DMS114 treated with DMSO at 0.1 percent for 48 hours (cell line): ENCODE measurements around the gene RPL5.

Source experiments
- DNase-seq: peaks from one replicate; lab custom pipeline; 2025; ENCODE audit not compliant: unreplicated experiment; lab: John Stamatoyannopoulos, UW

Gene RPL5

DNA sequence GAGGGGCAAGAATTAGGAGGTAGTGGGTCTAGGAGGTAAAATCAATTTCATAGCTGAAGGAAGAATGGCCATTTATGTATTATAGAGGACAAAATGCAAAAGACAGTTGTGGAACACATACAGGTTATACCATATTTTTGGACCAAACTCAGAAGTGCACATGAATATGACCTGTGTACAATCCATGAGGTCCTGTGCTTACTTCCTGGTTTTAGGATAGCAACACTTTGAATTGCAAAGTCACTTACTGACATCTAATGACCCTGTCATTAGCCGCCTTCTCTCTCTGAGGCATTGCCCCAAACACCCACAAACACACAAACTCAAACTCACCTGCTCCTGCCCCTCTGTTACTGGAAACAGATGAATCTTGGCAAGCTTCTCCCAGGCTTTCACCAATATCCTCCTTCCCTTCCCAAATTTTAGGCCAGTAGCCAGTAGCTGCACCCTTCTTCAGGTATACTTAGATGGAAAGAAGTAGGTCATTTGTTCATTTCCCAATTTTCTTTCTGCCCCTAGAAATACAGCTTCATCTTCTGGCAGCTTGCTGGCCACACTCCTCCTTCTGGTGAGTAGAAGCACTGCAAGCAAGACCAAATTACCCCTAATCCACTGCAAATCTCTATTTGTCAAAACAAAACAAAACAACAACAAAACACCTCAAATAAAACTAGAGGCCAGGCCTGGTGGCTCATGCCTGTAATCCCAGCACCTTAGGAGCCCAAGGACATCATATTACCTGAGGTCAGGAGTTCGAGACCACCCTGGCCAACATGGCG is 13.7 kb upstream of the RPL5 start:
- no peak for DNase-seq

DNA sequence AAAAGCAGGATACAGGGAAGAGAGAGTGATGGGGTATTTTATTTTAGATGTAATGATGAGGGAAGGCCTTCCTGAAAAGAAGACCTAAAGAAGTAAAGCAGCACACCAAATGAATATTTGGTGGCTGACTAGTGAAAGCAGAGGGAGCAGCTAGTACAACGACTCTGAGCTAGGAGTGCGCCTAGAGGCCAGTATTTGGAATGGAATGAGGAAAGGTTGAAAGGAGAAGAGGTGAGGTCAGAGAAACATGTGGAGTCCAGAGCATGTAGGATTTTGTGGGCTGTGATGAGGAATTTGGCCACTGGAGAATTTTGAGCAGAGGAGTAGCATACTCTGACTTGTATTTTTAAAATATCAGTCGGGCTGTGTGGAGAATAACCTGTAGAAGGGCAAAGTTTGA is 11.8 kb upstream of the RPL5 start:
- no peak for DNase-seq

DNA sequence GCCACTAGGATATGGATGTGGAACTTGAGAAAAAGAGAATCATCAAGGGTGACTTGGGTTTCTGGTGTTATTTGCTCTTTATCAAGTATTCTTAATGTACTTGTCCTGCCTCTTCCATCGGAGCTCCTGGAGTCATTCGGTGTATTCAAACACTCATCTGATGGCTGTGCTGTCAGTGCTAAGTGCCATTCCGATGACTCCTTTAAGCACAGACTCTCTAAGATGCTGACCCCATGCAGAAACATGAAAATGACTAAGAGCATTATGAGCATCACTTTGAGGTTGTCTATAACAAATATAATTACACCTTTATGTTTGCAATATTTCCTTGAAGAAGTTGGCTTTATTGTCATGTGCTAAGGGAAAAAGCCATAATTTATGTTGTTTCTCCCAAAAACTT is 11.3 kb upstream of the RPL5 start:
- no peak for DNase-seq

DNA sequence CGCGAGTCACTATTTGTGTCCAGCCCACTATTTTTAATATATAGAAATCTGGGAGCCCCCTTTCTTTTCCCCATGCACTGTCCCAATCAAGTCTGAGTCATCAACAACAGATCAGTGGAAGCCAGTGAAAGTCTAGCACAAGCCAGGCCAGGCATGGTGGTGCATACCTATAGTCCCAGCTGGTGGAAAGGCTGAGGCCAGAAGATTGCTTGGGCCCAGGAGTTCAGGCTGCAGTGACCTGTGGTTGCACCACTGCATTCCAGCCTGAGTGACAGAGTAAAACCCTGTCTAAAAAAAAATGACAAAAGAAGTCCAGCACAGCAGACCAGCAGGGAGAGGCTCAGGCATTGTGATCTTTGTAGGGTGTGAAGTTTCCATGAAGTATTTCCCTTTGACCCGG is 9.0 kb upstream of the RPL5 start:
- no peak for DNase-seq

DNA sequence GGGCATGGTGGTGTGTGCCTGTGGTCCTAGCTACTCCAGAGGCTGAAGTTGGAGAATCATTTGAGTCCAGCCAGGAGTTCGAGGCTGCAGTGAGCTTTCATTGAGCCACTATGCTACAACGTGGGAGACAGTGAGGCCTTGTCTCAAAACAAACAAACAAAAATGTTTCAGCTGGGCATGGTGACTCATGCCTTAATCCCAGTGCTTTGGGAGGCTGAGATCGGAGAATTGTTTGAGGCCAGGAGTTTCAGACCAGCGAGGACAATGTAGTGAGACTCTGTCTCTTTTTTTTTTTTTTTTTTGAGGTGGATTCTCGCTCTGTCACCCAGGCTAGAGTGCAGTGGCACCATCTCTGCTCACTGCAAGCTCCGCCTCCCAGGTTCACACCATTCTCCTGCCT is 5.0 kb upstream of the RPL5 start:
- DNase-seq: no peak

DNA sequence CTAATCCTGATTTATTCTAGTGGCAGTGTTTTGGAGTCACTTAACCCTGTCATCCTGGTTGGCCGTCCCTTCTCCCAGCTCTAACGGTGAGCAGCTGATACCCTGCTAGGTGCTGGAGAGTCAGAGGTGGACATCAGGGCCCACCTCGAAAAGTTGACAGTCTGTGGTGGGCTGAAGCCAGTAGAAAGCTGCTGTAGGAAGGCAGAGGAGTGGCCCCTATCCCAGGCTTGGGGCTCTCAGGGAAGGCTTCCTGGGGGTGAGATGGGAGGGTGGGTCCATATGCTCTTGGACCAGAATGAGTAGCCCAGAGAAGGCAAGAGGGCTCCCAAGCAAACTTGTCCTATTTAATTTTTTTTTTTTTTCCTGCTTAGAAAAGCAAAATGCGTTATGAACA is 475 bp upstream of the RPL5 start:
- no peak for DNase-seq

DNA sequence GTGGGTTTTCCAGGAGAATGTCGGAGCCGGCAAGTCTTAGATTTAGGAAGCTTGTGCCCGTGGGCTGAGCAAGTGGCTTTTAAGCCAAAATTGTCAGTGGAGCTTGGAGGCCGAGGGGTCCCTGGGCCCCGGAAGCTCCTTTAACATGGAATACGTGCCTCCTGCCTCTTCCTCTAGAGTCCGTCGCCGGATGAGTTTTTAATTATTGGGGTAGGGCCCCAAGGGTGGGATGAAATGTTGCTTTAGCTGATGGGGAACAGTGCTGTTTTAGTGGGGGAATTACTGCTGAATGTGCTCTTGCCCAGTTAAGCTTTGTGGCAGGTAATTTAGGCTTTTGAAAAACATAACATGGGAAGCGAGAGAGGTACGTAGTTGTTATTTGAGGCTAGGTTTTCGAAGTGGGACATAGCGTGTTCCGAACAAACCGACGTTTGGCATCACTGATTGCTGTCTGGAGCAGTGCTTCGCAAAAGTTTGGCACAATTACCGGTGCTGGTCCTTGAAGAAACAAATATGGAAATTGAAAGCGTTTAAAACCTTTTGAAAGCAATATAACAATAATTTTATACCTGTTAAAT is 786 bp downstream of the RPL5 start:
- DNase-seq: no peak

DNA sequence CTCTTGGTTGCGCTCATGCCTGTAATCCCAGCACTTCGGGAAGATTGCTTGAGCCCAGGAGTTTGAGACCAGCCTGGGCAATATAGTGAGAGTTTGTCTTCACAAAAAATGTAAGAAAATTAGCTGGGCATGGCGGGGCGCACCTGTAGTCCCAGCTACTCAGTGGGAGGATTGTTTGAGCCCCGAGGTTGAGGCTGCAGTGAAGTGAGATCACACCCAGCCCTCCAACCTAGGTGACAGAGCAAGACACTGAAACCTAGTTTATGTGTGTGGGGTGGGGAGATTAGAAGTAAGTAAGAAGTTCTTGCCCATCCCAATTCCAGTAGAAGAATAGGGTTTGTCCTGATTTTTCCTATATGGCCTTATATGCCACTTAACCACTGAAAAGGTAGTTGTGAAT is 2.0 kb downstream of the RPL5 start:
- no peak for DNase-seq

DNA sequence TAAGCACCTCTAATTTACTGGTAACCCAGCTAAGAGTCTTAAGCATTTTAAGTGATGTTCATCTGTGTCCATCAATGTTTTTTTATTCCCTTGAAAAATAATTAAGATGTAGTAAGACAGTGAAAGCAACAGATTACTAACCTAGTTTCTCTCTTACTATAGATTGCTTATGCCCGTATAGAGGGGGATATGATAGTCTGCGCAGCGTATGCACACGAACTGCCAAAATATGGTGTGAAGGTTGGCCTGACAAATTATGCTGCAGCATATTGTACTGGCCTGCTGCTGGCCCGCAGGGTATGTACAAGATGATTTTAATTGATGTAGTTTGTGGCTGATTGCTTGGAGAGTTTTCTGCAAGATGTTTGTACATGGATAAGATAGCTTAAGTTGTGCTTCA is 2.8 kb downstream of the RPL5 start:
- DNase-seq: no peak

DNA sequence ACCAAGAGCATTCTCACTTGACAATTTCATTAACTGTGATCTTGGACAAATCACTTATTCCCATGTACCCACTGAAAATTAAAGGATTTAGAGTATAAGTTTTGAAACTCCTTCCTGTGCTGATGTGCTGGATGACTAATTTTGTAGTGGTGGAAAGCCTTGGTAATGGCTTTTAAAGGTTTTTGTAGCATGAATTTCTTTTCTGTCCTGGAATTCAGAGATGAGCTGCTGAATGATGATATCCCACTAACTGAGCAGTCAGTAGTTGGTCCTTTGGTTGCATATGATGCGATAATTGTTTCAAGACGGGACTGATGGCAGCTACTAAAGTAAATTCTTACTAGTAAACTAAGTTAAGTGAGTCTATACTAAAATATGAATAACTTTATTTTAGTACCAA is 5.2 kb downstream of the RPL5 start:
- DNase-seq: no peak

DNA sequence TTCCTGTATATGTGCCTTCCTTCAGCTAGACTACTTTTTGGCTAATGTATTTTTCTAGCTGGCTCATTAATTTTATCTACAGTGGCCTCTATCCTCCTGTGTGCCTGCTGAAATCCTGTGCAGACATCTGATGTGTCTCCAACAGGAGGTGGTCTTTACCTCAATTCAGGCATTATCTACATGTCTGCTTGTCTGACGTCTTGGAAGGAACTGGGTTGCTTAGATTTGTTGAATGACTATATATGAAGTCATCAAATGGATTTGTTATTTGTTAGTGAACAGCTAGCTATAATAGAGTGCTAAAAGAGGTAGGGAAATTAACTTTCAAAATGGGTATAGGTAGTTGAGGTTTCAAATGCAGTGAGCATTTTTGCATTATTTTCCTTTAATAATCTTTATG is 6.7 kb downstream of the RPL5 start:
- DNase-seq: no peak

DNA sequence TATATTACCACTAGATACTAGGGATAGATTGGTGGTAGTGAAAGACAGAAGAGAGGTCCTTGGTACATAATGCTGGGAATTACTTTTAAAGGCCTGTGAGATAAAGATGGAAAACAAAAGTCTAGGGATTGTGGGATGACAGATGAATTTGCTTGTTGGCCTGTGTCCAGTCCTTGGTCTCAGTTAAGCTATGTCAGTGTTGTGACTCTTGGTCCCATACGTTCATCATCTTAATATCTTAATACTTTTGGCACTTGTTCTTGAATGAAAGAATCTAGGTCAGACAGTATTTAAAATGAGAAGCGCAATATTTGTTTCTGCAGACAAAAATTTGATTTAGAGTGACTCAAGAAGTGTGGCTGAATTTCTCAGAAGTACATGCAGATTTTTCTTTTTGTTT is 7.6 kb downstream of the RPL5 start:
- no peak for DNase-seq

DNA sequence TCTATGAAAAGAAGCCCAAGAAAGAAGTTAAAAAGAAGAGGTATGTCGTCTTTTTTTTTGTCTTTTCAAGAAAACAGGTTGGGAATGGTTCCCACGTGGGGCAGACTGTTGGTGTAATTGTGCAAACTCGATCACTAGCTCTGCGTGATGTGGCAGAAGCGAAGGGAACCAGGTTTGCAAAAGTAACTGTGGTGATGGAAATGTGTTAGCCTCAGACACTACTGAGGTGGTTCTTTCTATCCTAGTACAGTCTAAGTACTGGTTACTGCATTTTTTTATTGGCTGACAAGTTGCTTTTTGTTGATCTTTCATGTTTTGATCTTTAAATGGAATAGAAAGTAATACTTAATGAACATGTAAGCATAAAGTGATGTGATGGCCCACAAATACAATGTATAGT is 8.8 kb downstream of the RPL5 start:
- no peak for DNase-seq

DNA sequence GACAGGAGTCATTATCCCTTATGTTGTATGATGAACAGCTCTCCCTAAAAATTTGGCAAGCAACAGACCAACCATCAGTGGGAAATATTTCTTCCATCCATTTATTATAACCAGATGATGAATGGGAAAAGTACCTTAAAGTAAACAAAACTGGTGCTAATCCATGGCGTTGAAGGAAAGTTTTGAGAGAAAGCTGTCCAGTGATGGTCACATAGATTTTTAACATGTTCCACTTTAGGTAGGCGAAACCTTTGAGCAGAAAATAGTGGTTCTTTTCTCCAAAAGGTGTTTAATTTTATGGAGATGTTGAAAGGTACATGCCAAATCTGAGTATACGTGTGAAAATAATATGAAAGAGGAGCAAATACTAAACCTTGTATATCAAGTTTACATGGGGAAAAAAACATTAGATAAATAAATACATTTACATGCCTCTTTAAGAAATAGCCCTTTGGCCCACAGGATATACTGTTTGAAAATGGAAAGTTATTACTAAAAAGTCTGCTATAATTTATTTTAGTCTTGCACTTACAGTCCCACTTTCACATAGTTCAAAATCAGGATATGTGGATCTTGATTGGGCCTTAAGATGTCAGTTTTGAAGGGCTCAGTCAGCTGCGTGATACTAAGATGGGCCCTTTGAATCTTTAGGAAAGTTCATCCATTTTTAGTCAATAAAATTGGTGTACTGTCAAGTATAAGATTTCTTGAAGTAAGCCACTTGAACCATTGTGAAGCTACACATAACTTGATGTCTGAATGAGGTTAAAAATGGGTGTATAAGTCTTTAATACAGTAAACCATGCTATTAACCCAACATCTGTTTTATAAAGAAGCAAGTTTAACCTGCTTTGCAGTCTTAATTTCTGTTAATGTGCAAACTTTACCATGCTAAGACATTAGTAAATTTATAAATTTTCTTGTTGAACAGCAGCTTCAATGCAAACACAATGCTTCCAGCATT is 10.5 kb downstream of the RPL5 start:
- DNase-seq: no peak

DNA sequence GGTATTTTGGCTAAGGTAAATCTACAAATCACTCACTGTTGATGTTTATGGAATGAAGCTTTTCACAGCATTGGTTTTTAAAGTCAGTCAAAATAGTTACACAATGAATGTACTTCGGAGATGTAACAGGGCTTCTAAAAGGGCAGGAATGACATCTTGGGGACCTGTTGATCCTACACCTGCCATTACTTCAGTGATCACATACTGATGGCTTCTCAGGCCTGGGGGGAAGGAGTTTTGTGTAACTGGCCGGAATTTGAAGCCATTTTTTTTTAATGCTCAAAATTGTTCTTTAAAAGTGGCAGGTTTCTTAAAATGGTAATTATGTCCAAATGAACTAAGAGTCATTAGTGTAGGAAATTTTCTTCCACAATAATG is 11.2 kb downstream of the RPL5 start:
- DNase-seq: no peak

DNA sequence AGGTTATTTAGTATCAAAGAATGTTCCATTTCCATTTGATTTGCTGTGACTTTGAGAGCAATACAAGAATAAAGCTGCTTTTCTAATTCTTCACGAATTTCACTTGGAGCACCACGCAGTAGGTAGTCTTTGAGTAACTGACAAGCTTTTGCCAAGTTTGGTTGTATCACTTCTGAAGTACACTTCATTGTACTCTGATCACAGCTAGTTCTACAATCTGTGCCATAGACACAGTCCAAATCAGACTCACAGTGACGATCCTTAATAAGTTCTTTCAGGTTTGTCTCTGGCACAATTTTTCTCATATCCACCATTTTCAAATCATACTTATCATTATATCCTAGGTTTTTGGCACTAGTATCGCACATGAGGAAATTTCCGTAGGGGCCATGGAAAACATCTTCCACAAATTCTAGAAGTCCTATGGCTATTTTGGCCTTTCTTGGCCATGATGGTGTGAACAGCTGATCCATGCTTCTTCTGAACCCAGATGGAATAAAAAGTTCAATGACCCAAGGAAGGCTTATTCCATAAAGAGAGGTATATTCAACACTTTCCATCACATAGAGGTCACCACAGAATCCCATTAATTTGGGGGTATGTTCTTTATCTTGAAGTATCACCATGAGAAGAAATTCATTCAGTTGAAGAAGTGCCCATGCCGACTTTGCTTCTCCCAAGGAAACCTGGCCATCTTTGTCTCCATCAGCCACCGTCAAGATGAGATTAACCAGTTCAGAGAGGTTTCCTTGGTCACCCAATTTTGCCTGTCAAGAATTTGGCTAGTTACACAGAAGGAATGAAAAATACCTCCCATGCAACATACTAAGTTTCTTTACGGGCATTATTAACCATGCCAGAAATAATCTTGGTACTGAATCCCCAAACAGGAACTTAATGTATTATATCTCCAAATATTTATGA is 11.9 kb downstream of the RPL5 start:
- no peak for DNase-seq

DNA sequence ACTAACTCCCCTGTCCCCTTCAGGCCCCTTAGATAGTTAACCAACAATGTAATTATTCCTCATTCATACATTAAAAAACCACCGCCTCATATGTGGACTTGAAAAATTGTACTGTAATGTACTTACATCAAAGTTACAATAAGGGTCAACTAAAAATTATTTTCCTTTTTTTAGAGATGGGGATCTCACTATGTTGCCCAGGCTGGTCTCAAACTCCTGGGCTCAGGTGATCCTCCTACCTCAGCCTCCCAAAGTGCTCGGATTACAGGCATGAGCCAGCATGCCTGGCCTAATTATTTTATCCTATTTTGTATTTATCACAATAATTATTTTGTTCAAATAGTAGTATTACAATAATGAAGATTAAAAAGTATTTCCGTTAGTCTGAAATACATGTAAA is 12.6 kb downstream of the RPL5 start:
- no peak for DNase-seq

DNA sequence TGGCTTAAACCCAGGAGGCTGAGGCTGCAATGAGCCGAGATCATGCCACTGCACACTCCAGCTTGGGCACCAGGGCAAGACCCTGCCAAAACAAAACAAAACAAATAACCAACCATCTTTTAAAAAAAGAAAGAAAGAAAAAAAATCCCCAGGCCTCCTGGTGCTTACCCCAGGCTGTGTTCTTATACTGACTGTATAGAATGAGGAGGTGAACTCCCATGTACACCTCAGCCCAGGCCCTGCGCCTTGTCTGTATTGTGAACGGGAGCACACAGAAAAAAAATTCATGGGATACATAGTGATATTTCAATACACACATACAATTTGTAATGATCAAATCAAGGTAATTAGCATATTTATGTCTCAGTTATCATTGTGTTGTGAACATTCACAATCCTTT is 14.1 kb downstream of the RPL5 start:
- DNase-seq: no peak

DNA sequence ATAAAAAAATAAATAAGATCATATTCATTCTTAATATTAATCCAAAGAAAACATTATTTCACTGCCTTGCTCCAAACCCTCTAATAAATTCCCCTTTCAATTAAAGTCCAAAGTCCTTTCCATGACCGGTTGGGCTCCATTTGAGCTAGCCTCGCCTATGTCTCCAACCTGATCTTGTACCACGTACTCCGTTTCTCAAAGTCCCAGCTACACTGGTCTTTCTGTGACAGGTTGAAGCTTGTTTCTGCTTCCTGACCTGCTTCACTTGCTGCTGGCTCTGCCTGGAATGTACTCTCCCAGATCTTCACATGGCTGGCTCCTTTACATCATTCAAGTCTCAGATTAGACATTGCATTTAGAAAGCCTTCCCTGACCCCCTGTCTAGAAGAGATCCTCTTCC is 16.4 kb downstream of the RPL5 start:
- no peak for DNase-seq

DNA sequence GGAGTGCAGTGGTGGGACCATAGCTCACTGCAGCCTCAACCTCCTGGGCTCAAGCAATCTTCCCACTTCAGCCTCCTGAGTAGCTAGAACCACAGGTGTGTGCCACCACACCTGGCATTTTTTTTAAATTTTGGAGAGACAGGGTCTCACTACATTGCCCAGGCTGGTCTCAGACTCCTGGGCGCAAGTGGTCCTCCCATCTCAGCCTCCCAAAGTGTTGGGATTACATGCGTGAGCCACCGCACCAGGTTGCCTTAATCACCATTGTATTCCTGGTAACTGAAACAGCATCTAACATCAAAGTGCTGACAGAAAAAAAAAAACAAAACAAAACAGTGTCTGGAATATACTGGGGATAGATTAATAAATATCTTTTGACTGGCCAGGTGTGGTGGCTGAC is 18.2 kb downstream of the RPL5 start:
- DNase-seq: no peak

DNA sequence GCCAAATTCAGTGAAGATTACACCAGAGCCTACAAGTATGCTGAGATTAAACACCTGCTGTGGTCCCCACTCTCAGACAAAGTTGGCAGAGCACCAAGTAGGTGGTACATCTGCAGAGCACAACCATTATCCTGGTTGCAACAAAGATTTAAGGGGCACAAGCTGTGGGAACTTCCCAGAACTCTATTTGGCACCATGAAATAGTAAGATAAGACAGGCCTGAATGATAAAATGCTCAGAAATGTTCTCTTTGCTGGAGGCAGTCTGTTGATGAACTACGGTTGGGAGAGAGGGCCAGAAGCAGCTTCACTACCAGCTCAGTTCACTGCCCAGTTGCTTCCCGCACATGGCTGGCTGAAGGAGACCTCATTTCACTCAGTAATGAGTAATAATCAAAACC is 19.9 kb downstream of the RPL5 start:
- no peak for DNase-seq
